GM19467 (cell line): ENCODE measurements around the gene TIMM22.

Experiments used
- ATAC-seq: cut with Tn5 transposase; IDR thresholded peaks from one replicate; pipeline ENCODE4 v1.9.1; 2021; ENCODE audit warnings: mild to moderate bottlenecking, moderate library complexity; ENCODE audit not compliant: unreplicated experiment

Gene TIMM22

GRCh38 chr17:1018547-1018946 lies 21.6 kb downstream of the TIMM22 start:
- no peak for ATAC-seq

GRCh38 chr17:1019451-1019850 lies 22.5 kb downstream of the TIMM22 start:
- ATAC-seq: no peak

GRCh38 chr17:1021147-1021546 lies 24.2 kb downstream of the TIMM22 start:
- ATAC-seq: no peak

- no peak for ATAC-seq
Measured at GRCh38 chr17:1022278-1023024, 25.5 kb downstream of the TIMM22 start.

- no peak for ATAC-seq
Measured at GRCh38 chr17:1024076-1024475, 27.1 kb downstream of the TIMM22 start.

- no peak for ATAC-seq
Measured at GRCh38 chr17:1025733-1026598, 29.0 kb downstream of the TIMM22 start.

GRCh38 chr17:1026599-1026975 lies 29.7 kb downstream of the TIMM22 start:
- no peak for ATAC-seq

- ATAC-seq: no peak
Measured at GRCh38 chr17:1027044-1027443, 30.1 kb downstream of the TIMM22 start.

GRCh38 chr17:1029196-1029921 lies 32.4 kb downstream of the TIMM22 start:
- no peak for ATAC-seq

GRCh38 chr17:1029922-1030644 lies 33.2 kb downstream of the TIMM22 start:
- no peak for ATAC-seq

- ATAC-seq: no peak
Measured at GRCh38 chr17:1030684-1031532, 34.0 kb downstream of the TIMM22 start.

- ATAC-seq: no peak
Measured at GRCh38 chr17:1031711-1032110, 34.8 kb downstream of the TIMM22 start.

- ATAC-seq: no peak
Measured at GRCh38 chr17:1032391-1032790, 35.5 kb downstream of the TIMM22 start.

- ATAC-seq: no peak
Measured at GRCh38 chr17:1033503-1033902, 36.6 kb downstream of the TIMM22 start.

- no peak for ATAC-seq
Measured at GRCh38 chr17:1034652-1035210, 37.8 kb downstream of the TIMM22 start.

- ATAC-seq: no peak
Measured at GRCh38 chr17:1035546-1036170, 38.7 kb downstream of the TIMM22 start.

GRCh38 chr17:1036171-1036844 lies 39.4 kb downstream of the TIMM22 start:
- ATAC-seq: no peak

GRCh38 chr17:1036845-1037237 lies 39.9 kb downstream of the TIMM22 start:
- no peak for ATAC-seq
